ENCODE measurements around the gene AHR. TPM values are rescaled to one million over a fixed set of nuclear protein-coding genes. Genes with fewer than 3 reads are reported as not detected.

AHR gene
- total RNA-seq, 4 donors from 2014 or later = 93.1 to 145 (median 122) TPM

GRCh38 chr7:17336168-17336567, 37.7 kb downstream of the AHR start:
- WGBS = 87% methylated on average over 4 of the region's 4 CpGs
- H3K27ac ChIP-seq = no peak overlapping the region
- H3K27me3 ChIP-seq = no peaks in the 10 kb centered on the region
- H3K4me3 ChIP-seq = no peak overlapping the region
- no peak for DNase-seq (ENCODE audit: low spot score in 2 of 2)
- H3K4me1 ChIP-seq = peaks cover 15% of the 10 kb centered on the region
- TF ChIP-seq POLR2A (IDR thresholded peaks at IDR 0.05) = no peak
- TF ChIP-seq CTCF (IDR thresholded peaks at IDR 0.05) = no peak
- no peak for TF ChIP-seq POLR2AphosphoS5 (IDR thresholded peaks at IDR 0.05)
- no peak for TF ChIP-seq EP300 (IDR thresholded peaks at IDR 0.05)
- H3K9me3 ChIP-seq = no peaks in the 10 kb centered on the region
- peaks cover 78% of the 10 kb centered on the region for H3K36me3 ChIP-seq

- H3K9me3 ChIP-seq = no peaks in the 10 kb centered on the region
- peaks cover 31% of the 10 kb centered on the region for H3K4me1 ChIP-seq
- H3K27ac ChIP-seq = no peak overlapping the region
- H3K4me3 ChIP-seq = no peak overlapping the region
- no peak for DNase-seq (ENCODE audit: low spot score in 2 of 2)
- H3K27me3 ChIP-seq = no peaks in the 10 kb centered on the region
- H3K36me3 ChIP-seq = peaks cover 58% of the 10 kb centered on the region
- 56% methylated on average over 2 of the region's 2 CpGs for WGBS
- TF ChIP-seq EP300 (IDR thresholded peaks at IDR 0.05) (no peak), CTCF (IDR thresholded peaks at IDR 0.05) (no peak), POLR2A (IDR thresholded peaks at IDR 0.05) (no peak), POLR2AphosphoS5 (IDR thresholded peaks at IDR 0.05) (no peak)
Observed at GRCh38 chr7:17339139-17339538, 40.7 kb downstream of the AHR start.

- H3K9me3 ChIP-seq = no peaks in the 10 kb centered on the region
- no peak for TF ChIP-seq POLR2AphosphoS5 (IDR thresholded peaks at IDR 0.05)
- no peak for TF ChIP-seq CTCF (IDR thresholded peaks at IDR 0.05)
- no peak for TF ChIP-seq EP300 (IDR thresholded peaks at IDR 0.05)
- TF ChIP-seq POLR2A (IDR thresholded peaks at IDR 0.05) = no peak
- H3K27me3 ChIP-seq = no peaks in the 10 kb centered on the region
- H3K4me3 ChIP-seq = no peak overlapping the region
- DNase-seq (ENCODE audit: low spot score in 2 of 2) = no peak
- peaks cover 59% of the 10 kb centered on the region for H3K36me3 ChIP-seq
- 46% methylated on average over 4 of the region's 4 CpGs for WGBS
- peaks cover 31% of the 10 kb centered on the region for H3K4me1 ChIP-seq
- H3K27ac ChIP-seq = no peak overlapping the region
Observed at GRCh38 chr7:17339952-17340351, 41.5 kb downstream of the AHR start.

- H3K27me3 ChIP-seq = no peaks in the 10 kb centered on the region
- H3K9me3 ChIP-seq = no peaks in the 10 kb centered on the region
- no peak overlapping the region for H3K4me3 ChIP-seq
- WGBS = 35% methylated on average over 1 of the region's 1 CpG
- H3K4me1 ChIP-seq = peaks cover 31% of the 10 kb centered on the region
- DNase-seq (ENCODE audit: low spot score in 2 of 2) = no peak
- H3K27ac ChIP-seq = no peak overlapping the region
- TF ChIP-seq EP300 (IDR thresholded peaks at IDR 0.05) (no peak), POLR2AphosphoS5 (IDR thresholded peaks at IDR 0.05) (no peak), CTCF (IDR thresholded peaks at IDR 0.05) (no peak), POLR2A (IDR thresholded peaks at IDR 0.05) (no peak)
- peaks cover 57% of the 10 kb centered on the region for H3K36me3 ChIP-seq
Observed at GRCh38 chr7:17340655-17341054, 42.2 kb downstream of the AHR start.

GRCh38 chr7:17342756-17343155, 44.3 kb downstream of the AHR start:
- Histone ChIP-seq H3K4me3 (no peak overlapping the region), H3K4me1 (peaks cover 31% of the 10 kb centered on the region), H3K27me3 (no peaks in the 10 kb centered on the region), H3K9me3 (no peaks in the 10 kb centered on the region), H3K27ac (no peak overlapping the region), H3K36me3 (peaks cover 44% of the 10 kb centered on the region)
- WGBS = 55% methylated on average over 2 of the region's 2 CpGs
- DNase-seq (ENCODE audit: low spot score in 2 of 2) = no peak
- TF ChIP-seq EP300 (IDR thresholded peaks at IDR 0.05) = no peak
- TF ChIP-seq POLR2AphosphoS5 (IDR thresholded peaks at IDR 0.05) = no peak
- TF ChIP-seq POLR2A (IDR thresholded peaks at IDR 0.05) = no peak
- TF ChIP-seq CTCF (IDR thresholded peaks at IDR 0.05) = no peak
